NCI-H2227 (cell line): ENCODE data around the gene OR5H14.
"Not testable (repeated sequence)": the region's sequence is repeated elsewhere in the genome, so short reads cannot be mapped to it uniquely, and the experiment has no call there.

Experiments
- DNase-seq: peaks from one replicate; lab custom pipeline; 2025; ENCODE audit not compliant: unreplicated experiment; lab: John Stamatoyannopoulos, UW

The OR5H14 gene

GRCh38 chr3:98147179-98147578, at the start of gene OR5H14:
OR5H14 (plus strand) TSS chr3:98147479; CDS start chr3:98149386, 1,907 bp downstream.
- DNase-seq = no peak

- DNase-seq = no peak
Observed at GRCh38 chr3:98099848-98100247, 47.4 kb upstream of the OR5H14 start.

- no peak for DNase-seq
Observed at GRCh38 chr3:98108162-98108561, 39.1 kb upstream of the OR5H14 start.

- no peak for DNase-seq
Observed at GRCh38 chr3:98109807-98110549, 37.3 kb upstream of the OR5H14 start.

- no peak for DNase-seq
Observed at GRCh38 chr3:98110550-98110908, 36.8 kb upstream of the OR5H14 start.

GRCh38 chr3:98114264-98114663, 33.0 kb upstream of the OR5H14 start:
- DNase-seq = no peak

GRCh38 chr3:98115717-98116116, 31.6 kb upstream of the OR5H14 start:
- no peak for DNase-seq

GRCh38 chr3:98130421-98130820, 16.9 kb upstream of the OR5H14 start, which contains the start of gene OR5H1:
OR5H1 (plus strand) TSS chr3:98130721; CDS start chr3:98132698, 1,977 bp downstream.
- no peak for DNase-seq

- DNase-seq = no peak
Observed at GRCh38 chr3:98136631-98137030, 10.6 kb upstream of the OR5H14 start.

GRCh38 chr3:98137826-98138557, 9.3 kb upstream of the OR5H14 start:
- not testable (repeated sequence) for DNase-seq

GRCh38 chr3:98140531-98140930, 6.7 kb upstream of the OR5H14 start:
- no peak for DNase-seq

- DNase-seq = no peak
Observed at GRCh38 chr3:98148751-98149150, 1.5 kb downstream of the OR5H14 start.

GRCh38 chr3:98149456-98149855, 2.2 kb downstream of the OR5H14 start:
- DNase-seq = not testable (repeated sequence)

- no peak for DNase-seq
Observed at GRCh38 chr3:98151241-98151640, 4.0 kb downstream of the OR5H14 start.

- no peak for DNase-seq
Observed at GRCh38 chr3:98166396-98166795, 19.1 kb downstream of the OR5H14 start, which contains the start of gene OR5H15. OR5H15 (plus strand) TSS chr3:98166696; CDS start chr3:98168700, 2,004 bp downstream.

GRCh38 chr3:98171071-98171470, 23.8 kb downstream of the OR5H14 start:
- DNase-seq = no peak

- no peak for DNase-seq
Observed at GRCh38 chr3:98172621-98173020, 25.3 kb downstream of the OR5H14 start.

GRCh38 chr3:98180319-98180890, 33.1 kb downstream of the OR5H14 start:
- no peak for DNase-seq

- DNase-seq = no peak
Observed at GRCh38 chr3:98182196-98182595, 34.9 kb downstream of the OR5H14 start.

- no peak for DNase-seq
Observed at GRCh38 chr3:98185180-98185579, 37.9 kb downstream of the OR5H14 start.

- no peak for DNase-seq
Observed at GRCh38 chr3:98188545-98188944, 41.3 kb downstream of the OR5H14 start.

- DNase-seq = not testable (repeated sequence)
Observed at GRCh38 chr3:98190911-98191310, 43.6 kb downstream of the OR5H14 start.
